HL-60/S4 treated with retinoic acid at 250 ng/mL for 4 days and 3 days (cell line): ENCODE results near the gene CPED1.
"Not testable (repeated sequence)": the region's sequence is repeated elsewhere in the genome, so short reads cannot be mapped to it uniquely, and the experiment has no call there.

Source experiments
- in situ Hi-C: fragments of 300-500 bp; cut with MboI; formaldehyde crosslinking; loops from 2 replicates; pipeline ENCODE4 v1.7.0; 2022; ENCODE audit warnings: low sequenced_read_pairs

Gene CPED1

GRCh38 chr7:121059979-121060509 is 71.5 kb downstream of the CPED1 start:
- in situ Hi-C loops, result not testable (repeated sequence)

GRCh38 chr7:121061677-121062582 is 73.4 kb downstream of the CPED1 start:
- in situ Hi-C loops, result no loop called here

GRCh38 chr7:121062671-121063279 is 74.3 kb downstream of the CPED1 start:
- in situ Hi-C loops, result no loop called here

GRCh38 chr7:121067717-121068116 is 79.2 kb downstream of the CPED1 start:
- in situ Hi-C loops, result not testable (repeated sequence)

- in situ Hi-C loops, result no loop called here
Observed at GRCh38 chr7:121069346-121070100, 81.0 kb downstream of the CPED1 start.

GRCh38 chr7:121071132-121071531 is 82.6 kb downstream of the CPED1 start:
- in situ Hi-C loops, result no loop called here

GRCh38 chr7:121071662-121072061 is 83.2 kb downstream of the CPED1 start:
- in situ Hi-C loops, result no loop called here

- in situ Hi-C loops, result no loop called here
Observed at GRCh38 chr7:121072826-121073225, 84.3 kb downstream of the CPED1 start.

GRCh38 chr7:121073463-121074099 is 85.1 kb downstream of the CPED1 start:
- in situ Hi-C loops, result no loop called here

- in situ Hi-C loops, result loop anchor here (25.0 kb wide), 1 partner anchor 88 kb away; the partner anchor contains the start of gene CPED1
Observed at GRCh38 chr7:121075424-121075841, 86.9 kb downstream of the CPED1 start.

- in situ Hi-C loops, result loop anchor here (25.0 kb wide), 1 partner anchor 89 kb away; the partner anchor contains the start of gene CPED1
Observed at GRCh38 chr7:121075952-121076349, 87.4 kb downstream of the CPED1 start.

- in situ Hi-C loops, result loop anchor here (25.0 kb wide), 1 partner anchor 89 kb away; the partner anchor contains the start of gene CPED1
Observed at GRCh38 chr7:121076350-121077164, 88.0 kb downstream of the CPED1 start.

GRCh38 chr7:121077165-121077630 is 88.7 kb downstream of the CPED1 start:
- in situ Hi-C loops, result loop anchor here (25.0 kb wide), 1 partner anchor 90 kb away; the partner anchor contains the start of gene CPED1

GRCh38 chr7:121078701-121079227 is 90.3 kb downstream of the CPED1 start:
- in situ Hi-C loops, result loop anchor here (25.0 kb wide), 1 partner anchor 91 kb away; the partner anchor contains the start of gene CPED1

GRCh38 chr7:121079425-121080169 is 91.1 kb downstream of the CPED1 start:
- in situ Hi-C loops, result loop anchor here (25.0 kb wide), 1 partner anchor 92 kb away; the partner anchor contains the start of gene CPED1

GRCh38 chr7:121080257-121080912 is 91.9 kb downstream of the CPED1 start:
- in situ Hi-C loops, result loop anchor here (25.0 kb wide), 1 partner anchor 93 kb away; the partner anchor contains the start of gene CPED1

- in situ Hi-C loops, result loop anchor here (25.0 kb wide), 1 partner anchor 94 kb away; the partner anchor contains the start of gene CPED1
Observed at GRCh38 chr7:121080913-121081326, 92.4 kb downstream of the CPED1 start.
